ENCODE data around the gene FIZ1.
A peak's percentile ranks its signal among the peaks of the same experiment; 100 is the strongest.

Gene FIZ1

DNA sequence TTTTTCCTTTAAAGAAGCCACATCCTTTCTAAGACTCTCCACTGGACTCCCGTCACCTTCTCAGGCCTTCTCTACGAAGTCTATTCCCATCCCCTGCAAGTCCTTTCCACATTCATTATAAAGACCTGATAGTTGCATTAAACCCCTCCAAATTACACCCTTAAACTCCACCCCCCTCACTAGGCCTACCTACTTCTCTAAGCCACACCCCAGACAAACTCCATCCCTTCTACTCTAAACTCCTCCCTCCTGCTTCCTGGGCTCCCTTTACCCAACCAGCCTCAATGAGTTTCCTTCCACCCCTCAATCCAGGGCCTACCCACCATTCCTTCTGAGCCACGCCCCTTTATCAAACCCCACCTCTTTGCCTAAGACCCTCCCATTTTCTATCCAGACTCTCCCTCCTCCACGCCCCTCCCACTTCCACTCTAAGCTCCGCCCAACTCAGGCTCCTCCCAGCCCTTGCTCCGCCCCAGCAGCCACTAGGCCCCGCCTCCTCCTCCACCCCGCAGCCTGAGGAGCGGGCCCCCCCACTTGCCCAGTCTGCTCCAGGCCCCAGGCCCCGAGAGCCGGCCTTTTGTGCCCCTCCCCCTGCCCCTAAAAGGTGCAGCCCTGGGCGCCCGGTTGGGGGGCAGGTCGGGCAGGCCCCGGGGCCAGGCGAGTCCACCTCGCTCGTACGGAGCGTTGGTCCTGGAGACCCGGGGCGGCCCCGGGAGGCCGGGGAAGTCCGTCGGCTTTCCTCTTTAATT, 424 bp downstream of the FIZ1 start (continued):
- no peak for TF ChIP-seq ZNF658 (tag by site-specific recombination; IDR thresholded peaks at IDR 0.05)
- TF ChIP-seq BCL11B (tag by site-specific recombination; IDR thresholded peaks at IDR 0.05; ENCODE audit: low read depth) = peak; percentile 96; the same call in 1 of the 2 replicates
- TF ChIP-seq SP7 (tag by site-specific recombination; IDR thresholded peaks at IDR 0.05) = 0 out of 2 replicates have a peak, but pooled peaks have one; percentile 54
- TF ChIP-seq CTCF (tag by site-specific recombination; IDR thresholded peaks at IDR 0.05) = peak; percentile 7; the same call in 1 of the 2 replicates
- TF ChIP-seq ZFP69B (tag by site-specific recombination; IDR thresholded peaks at IDR 0.05) = peak; percentile 92
- TF ChIP-seq ZSCAN30 (tag by site-specific recombination; IDR thresholded peaks at IDR 0.05) = peak; percentile 84; the same call in 1 of the 2 replicates
- no peak for TF ChIP-seq MEIS1 (CRISPR knock-in tag; IDR thresholded peaks at IDR 0.05; ENCODE audit: borderline replicate concordance)
- peak; percentile 78 for TF ChIP-seq ZNF2 (tag by site-specific recombination; IDR thresholded peaks at IDR 0.05)
- TF ChIP-seq ZEB2 (tag by site-specific recombination; IDR thresholded peaks at IDR 0.05) = peak; percentile 89
- TF ChIP-seq ZBTB8A (tag by site-specific recombination; IDR thresholded peaks at IDR 0.05) = peak; percentile 60; the same call in 1 of the 2 replicates
- no peak for TF ChIP-seq KLF7 (tag by site-specific recombination; IDR thresholded peaks at IDR 0.05; ENCODE audit: borderline replicate concordance)
- TF ChIP-seq SALL2 (tag by site-specific recombination; IDR thresholded peaks at IDR 0.05; ENCODE audit: borderline replicate concordance) = no peak
- TF ChIP-seq HOXC10 (CRISPR knock-in tag; IDR thresholded peaks at IDR 0.05) = 0 out of 2 replicates have a peak, but pooled peaks have one; percentile 38
- TF ChIP-seq, protein P1, sequence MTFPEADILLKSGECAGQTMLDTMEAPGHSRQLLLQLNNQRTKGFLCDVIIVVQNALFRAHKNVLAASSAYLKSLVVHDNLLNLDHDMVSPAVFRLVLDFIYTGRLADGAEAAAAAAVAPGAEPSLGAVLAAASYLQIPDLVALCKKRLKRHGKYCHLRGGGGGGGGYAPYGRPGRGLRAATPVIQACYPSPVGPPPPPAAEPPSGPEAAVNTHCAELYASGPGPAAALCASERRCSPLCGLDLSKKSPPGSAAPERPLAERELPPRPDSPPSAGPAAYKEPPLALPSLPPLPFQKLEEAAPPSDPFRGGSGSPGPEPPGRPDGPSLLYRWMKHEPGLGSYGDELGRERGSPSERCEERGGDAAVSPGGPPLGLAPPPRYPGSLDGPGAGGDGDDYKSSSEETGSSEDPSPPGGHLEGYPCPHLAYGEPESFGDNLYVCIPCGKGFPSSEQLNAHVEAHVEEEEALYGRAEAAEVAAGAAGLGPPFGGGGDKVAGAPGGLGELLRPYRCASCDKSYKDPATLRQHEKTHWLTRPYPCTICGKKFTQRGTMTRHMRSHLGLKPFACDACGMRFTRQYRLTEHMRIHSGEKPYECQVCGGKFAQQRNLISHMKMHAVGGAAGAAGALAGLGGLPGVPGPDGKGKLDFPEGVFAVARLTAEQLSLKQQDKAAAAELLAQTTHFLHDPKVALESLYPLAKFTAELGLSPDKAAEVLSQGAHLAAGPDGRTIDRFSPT (tag by site-specific recombination; IDR thresholded peaks at IDR 0.05) = peak; percentile 97
- TF ChIP-seq, protein P2, sequence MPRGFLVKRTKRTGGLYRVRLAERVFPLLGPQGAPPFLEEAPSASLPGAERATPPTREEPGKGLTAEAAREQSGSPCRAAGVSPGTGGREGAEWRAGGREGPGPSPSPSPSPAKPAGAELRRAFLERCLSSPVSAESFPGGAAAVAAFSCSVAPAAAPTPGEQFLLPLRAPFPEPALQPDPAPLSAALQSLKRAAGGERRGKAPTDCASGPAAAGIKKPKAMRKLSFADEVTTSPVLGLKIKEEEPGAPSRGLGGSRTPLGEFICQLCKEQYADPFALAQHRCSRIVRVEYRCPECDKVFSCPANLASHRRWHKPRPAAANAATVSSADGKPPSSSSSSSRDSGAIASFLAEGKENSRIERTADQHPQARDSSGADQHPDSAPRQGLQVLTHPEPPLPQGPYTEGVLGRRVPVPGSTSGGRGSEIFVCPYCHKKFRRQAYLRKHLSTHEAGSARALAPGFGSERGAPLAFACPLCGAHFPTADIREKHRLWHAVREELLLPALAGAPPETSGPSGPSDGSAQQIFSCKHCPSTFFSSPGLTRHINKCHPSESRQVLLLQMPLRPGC (tag by site-specific recombination; IDR thresholded peaks at IDR 0.05) = peak; percentile 37; the same call in 1 of the 2 replicates
- TF ChIP-seq KLF10 (tag by site-specific recombination; IDR thresholded peaks at IDR 0.05) = no peak; the same call in 1 of the 2 replicates
- 0 out of 2 replicates have a peak, but pooled peaks have one; percentile 71 for TF ChIP-seq ZNF324 (tag by site-specific recombination; IDR thresholded peaks at IDR 0.05)
- peak; percentile 75 for TF ChIP-seq ZNF610 (tag by site-specific recombination; IDR thresholded peaks at IDR 0.05; ENCODE audit: borderline replicate concordance)
- peak; percentile 99 for TF ChIP-seq SP3 (tag by site-specific recombination; IDR thresholded peaks at IDR 0.05)
- 0 out of 2 replicates have a peak, but pooled peaks have one; percentile 27 for TF ChIP-seq OVOL3 (tag by site-specific recombination; IDR thresholded peaks at IDR 0.05)
- no peak for TF ChIP-seq ZNF76 (tag by site-specific recombination; IDR thresholded peaks at IDR 0.05; ENCODE audit: borderline replicate concordance, low read depth)
- TF ChIP-seq ZNF843 (tag by site-specific recombination; IDR thresholded peaks at IDR 0.05) = 0 out of 2 replicates have a peak, but pooled peaks have one; percentile 29
- TF ChIP-seq PRDM10 (tag by site-specific recombination; IDR thresholded peaks at IDR 0.05) = peak; percentile 68

All from HEK293 (cell line).